Stimulated activated CD4-positive, alpha-beta T cell treated with anti-CD3 and anti-CD28 coated beads, Interleukin-12 subunit alpha, Interleukin-12 subunit beta, amount 100 ng/mL, for 24 hours (primary cell): ENCODE measurements around the gene CLDN9.
A peak's percentile ranks its signal among the peaks of the same experiment; 100 is the strongest.

ENCODE experiments used
- DNase-seq, 2 experiments: peaks; one replicate each; pipeline ENCODE4 v3.0.0-alpha.2; 2020; ENCODE audit warnings: low read depth in 2 of 2

Gene CLDN9

GRCh38 chr16:2996298-2996697 is 16.4 kb upstream of the CLDN9 start:
- DNase-seq = no peak

GRCh38 chr16:2999929-3000328 is 12.8 kb upstream of the CLDN9 start:
- no peak for DNase-seq

GRCh38 chr16:3000540-3000939 is 12.2 kb upstream of the CLDN9 start:
- DNase-seq = no peak

- DNase-seq = no peak
Measured at GRCh38 chr16:3001316-3001715, 11.4 kb upstream of the CLDN9 start.

GRCh38 chr16:3003582-3004270 is 9.0 kb upstream of the CLDN9 start:
- DNase-seq = peak; percentile 89 to 94

GRCh38 chr16:3004319-3004718 is 8.4 kb upstream of the CLDN9 start:
- no peak for DNase-seq

GRCh38 chr16:3004781-3005284 is 7.9 kb upstream of the CLDN9 start:
- no peak for DNase-seq

- no peak for DNase-seq
Measured at GRCh38 chr16:3007059-3007956, 5.4 kb upstream of the CLDN9 start.

GRCh38 chr16:3007957-3008689 is 4.6 kb upstream of the CLDN9 start:
- no peak for DNase-seq

GRCh38 chr16:3008690-3009037 is 4.1 kb upstream of the CLDN9 start:
- DNase-seq = no peak

- no peak for DNase-seq
Measured at GRCh38 chr16:3009568-3010390, 2.9 kb upstream of the CLDN9 start.

- no peak for DNase-seq
Measured at GRCh38 chr16:3010510-3010909, 2.2 kb upstream of the CLDN9 start.

- DNase-seq = no peak
Measured at GRCh38 chr16:3012246-3012645, 477 bp upstream of the CLDN9 start.

- DNase-seq = no peak
Measured at GRCh38 chr16:3013491-3013951, 798 bp downstream of the CLDN9 start.

- DNase-seq = no peak
Measured at GRCh38 chr16:3013998-3014690, 1.4 kb downstream of the CLDN9 start.

GRCh38 chr16:3014971-3015370 is 2.2 kb downstream of the CLDN9 start:
- DNase-seq = no peak

- DNase-seq = no peak
Measured at GRCh38 chr16:3015865-3016521, 3.3 kb downstream of the CLDN9 start.

GRCh38 chr16:3017344-3017743 is 4.6 kb downstream of the CLDN9 start:
- no peak for DNase-seq

GRCh38 chr16:3017794-3018506 is 5.2 kb downstream of the CLDN9 start, which contains the start of gene CLDN6:
Gene CLDN6, minus strand, starts transcription at chr16:3018183. Its CDS starts 2,162 bp downstream, at chr16:3016021.
- no peak for DNase-seq
